ENCODE measurements around the gene OLA1. TPM values are rescaled to one million over a fixed set of nuclear protein-coding genes. Genes with fewer than 3 reads are reported as not detected.
A peak's percentile ranks its signal among the peaks of the same experiment; 100 is the strongest.

OLA1 gene
- total and polyA plus RNA-seq, 2 of the 13 experiments (the other 11 are each of a cell fraction or from before 2014, with no cell fraction given) = 153 to 241 TPM

DNA sequence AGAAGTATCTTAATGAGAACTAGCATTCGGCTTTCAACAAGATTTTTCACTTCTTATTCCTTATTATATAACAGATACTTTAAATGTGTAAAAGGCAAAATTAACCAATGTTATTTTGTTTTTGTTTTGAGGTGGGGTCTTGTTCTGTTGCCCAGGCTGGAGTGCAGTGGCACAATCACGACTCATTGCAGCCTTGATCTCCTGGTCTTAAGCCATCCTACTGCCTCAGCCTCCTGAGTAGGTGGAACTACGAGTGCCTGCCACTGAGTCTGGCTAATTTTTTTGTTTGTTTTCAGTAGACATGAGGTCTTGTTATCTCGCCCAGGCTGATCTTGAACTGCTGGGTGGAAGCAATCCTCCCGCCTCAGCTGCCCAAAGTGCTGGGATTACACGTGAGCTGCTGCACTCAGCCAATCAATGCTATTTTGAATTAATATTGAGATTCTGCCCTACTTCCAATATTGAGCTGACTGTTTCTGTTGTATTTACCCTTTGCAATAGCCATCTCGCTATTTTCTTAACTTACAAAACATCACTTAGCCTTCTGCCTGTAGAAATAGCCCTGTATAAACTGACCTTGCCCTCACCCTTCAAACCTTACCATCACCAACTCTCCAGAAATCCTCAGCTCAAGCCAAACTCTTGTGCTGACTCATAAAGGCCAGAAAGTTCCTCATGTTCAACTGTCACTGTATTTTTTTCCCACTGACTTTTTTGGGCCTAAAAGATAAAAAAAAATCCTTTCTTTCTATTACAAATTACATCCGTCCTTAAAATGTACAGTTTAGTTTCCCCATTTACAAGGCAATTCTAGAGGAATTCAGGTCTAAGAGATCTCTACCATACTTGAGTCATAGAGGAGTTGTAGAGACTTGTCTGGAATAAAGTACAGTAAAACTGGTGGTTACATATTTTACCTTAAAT lies 94.3 kb downstream of the OLA1 start:
- in situ Hi-C loops (cut with HindIII; ENCODE audit: extremely low pct_ligation_motif_present, low pct_unique_long_range_greater_than_20kb) (no loop called here), intact Hi-C loops (cut with micrococcal nuclease; ENCODE audit: unreplicated experiment) (no loop called here)
- no peaks in the 10 kb centered on the region for H3K4me1 ChIP-seq (ENCODE audit: insufficient read depth, low read length)
- H3K9me3 ChIP-seq (ENCODE audit: low read length) = no peaks in the 10 kb centered on the region
- 93% methylated on average over 8 of the region's 8 CpGs for WGBS (ENCODE audit: low lambda C conversion rate)
- CTCF ChIA-PET (ENCODE audit: low intra/inter-chr PET ratio, low total read pairs) = no interaction called here
- H3K9ac ChIP-seq (ENCODE audit: insufficient read depth, low read depth, low read length) = no peak overlapping the region
- ATAC-seq = no peak
- peaks cover 11% of the 10 kb centered on the region for H4K20me1 ChIP-seq (ENCODE audit: insufficient read depth, low read length)
- BruUV-seq (replicated peaks) = no TSS peak
- H3K79me2 ChIP-seq (ENCODE audit: insufficient read depth, low read length) = peaks cover 12% of the 10 kb centered on the region
- no peak overlapping the region for H3K4me2 ChIP-seq (ENCODE audit: low read depth, low read length)
- no peak for DNase-seq (ENCODE audit: low spot score)
- no peak for FAIRE-seq
- H3K4me3 ChIP-seq (replicated peaks in 1 of 3; ENCODE audit: insufficient read depth in 1 of 3, low read depth in 2 of 3, low read length in 3 of 3) = no peak overlapping the region
- H3K27me3 ChIP-seq (ENCODE audit: control insufficient read depth in 1 of 2, insufficient read depth in 2 of 2, low read length in 2 of 2) = no peaks in the 10 kb centered on the region
- H2AFZ ChIP-seq (ENCODE audit: low read length) = no peak overlapping the region
- POLR2A ChIA-PET = no interaction called here
- no peak overlapping the region for H3K27ac ChIP-seq (ENCODE audit: extremely low read length, insufficient read depth, low read length)
- TF ChIP-seq RBM22 (optimal IDR thresholded peaks at IDR 0.05; ENCODE audit: low read length) (peak; percentile 72), ZNF121 (CRISPR knock-in tag; IDR thresholded peaks at IDR 0.05) (peak; percentile 49), U2AF1 (optimal IDR thresholded peaks at IDR 0.05; ENCODE audit: low read depth, low read length) (no peak)
- peaks cover 3 to 7% of the 10 kb centered on the region in 2 experiments; a peak in 3 of 5 replicates for H3K36me3 ChIP-seq (replicated peaks in 1 of 2; ENCODE audit: control insufficient read depth in 1 of 2, insufficient read depth in 2 of 2, low read length in 2 of 2)

DNA sequence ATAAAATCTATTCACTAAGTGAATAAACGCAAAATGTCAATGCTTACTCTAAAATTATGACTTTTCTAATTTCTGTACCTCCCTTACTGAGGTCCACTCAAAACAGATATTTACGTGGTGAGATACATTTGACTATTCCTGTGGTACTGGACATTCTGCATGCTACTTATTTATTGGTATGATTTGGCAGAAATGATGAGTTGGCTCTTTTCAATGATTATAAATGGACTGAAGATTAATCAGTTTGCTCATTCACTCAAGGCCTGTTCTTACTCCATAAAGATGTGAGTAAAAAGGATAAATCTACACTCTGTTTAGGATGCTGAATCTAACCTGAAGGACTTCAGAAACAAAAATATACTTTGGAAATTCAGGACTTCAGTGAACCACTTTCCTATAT lies 98.8 kb downstream of the OLA1 start:
- intact Hi-C loops (cut with micrococcal nuclease; ENCODE audit: unreplicated experiment) = no loop called here
- FAIRE-seq = no peak
- Histone ChIP-seq H3K27ac (ENCODE audit: extremely low read length, insufficient read depth, low read length) (no peak overlapping the region), H4K20me1 (ENCODE audit: insufficient read depth, low read length) (peaks cover 10% of the 10 kb centered on the region; the same call in 1 of the 2 replicates), H3K36me3 (replicated peaks in 1 of 2; ENCODE audit: control insufficient read depth in 1 of 2, insufficient read depth in 2 of 2, low read length in 2 of 2) (peaks cover 0 to 5% of the 10 kb centered on the region in 2 experiments; a peak in 3 of 5 replicates), H3K9me3 (ENCODE audit: low read length) (no peaks in the 10 kb centered on the region), H3K27me3 (ENCODE audit: control insufficient read depth in 1 of 2, insufficient read depth in 2 of 2, low read length in 2 of 2) (no peaks in the 10 kb centered on the region), H3K9ac (ENCODE audit: insufficient read depth, low read depth, low read length) (no peak overlapping the region), H3K4me2 (ENCODE audit: low read depth, low read length) (no peak overlapping the region), H3K79me2 (ENCODE audit: insufficient read depth, low read length) (peaks cover 23% of the 10 kb centered on the region), H3K4me1 (ENCODE audit: insufficient read depth, low read length) (no peaks in the 10 kb centered on the region), H2AFZ (ENCODE audit: low read length) (no peak overlapping the region), H3K4me3 (replicated peaks in 1 of 3; ENCODE audit: insufficient read depth in 1 of 3, low read depth in 2 of 3, low read length in 3 of 3) (no peak overlapping the region)
- 96% methylated on average over 2 of the region's 2 CpGs for WGBS (ENCODE audit: low lambda C conversion rate)
- in situ Hi-C loops (cut with HindIII; ENCODE audit: extremely low pct_ligation_motif_present, low pct_unique_long_range_greater_than_20kb) = no loop called here
- ChIA-PET CTCF (ENCODE audit: low intra/inter-chr PET ratio, low total read pairs) (no interaction called here), POLR2A (no interaction called here)
- no peak for ATAC-seq
- BruUV-seq (replicated peaks) = no TSS peak
- no peak for DNase-seq (ENCODE audit: low spot score)
- TF ChIP-seq MAFK (conservative IDR thresholded peaks at IDR 0.05 in 1 of 2, IDR thresholded peaks at IDR 0.05 in 1 of 2; ENCODE audit: low read length in 2 of 2) (peak; percentile 92 to 96), MAFF (IDR thresholded peaks at IDR 0.05; ENCODE audit: low read depth, low read length) (peak; percentile 95)
- TF ChIP-seq, protein P1, sequence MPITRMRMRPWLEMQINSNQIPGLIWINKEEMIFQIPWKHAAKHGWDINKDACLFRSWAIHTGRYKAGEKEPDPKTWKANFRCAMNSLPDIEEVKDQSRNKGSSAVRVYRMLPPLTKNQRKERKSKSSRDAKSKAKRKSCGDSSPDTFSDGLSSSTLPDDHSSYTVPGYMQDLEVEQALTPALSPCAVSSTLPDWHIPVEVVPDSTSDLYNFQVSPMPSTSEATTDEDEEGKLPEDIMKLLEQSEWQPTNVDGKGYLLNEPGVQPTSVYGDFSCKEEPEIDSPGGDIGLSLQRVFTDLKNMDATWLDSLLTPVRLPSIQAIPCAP (CRISPR knock-in tag; IDR thresholded peaks at IDR 0.05; ENCODE audit: low read depth) = no peak

Data from HepG2 (cell line).